EL (cell line): ENCODE measurements around the gene RASGRF2.
"Not testable (repeated sequence)": the region's sequence is repeated elsewhere in the genome, so short reads cannot be mapped to it uniquely, and the experiment has no call there.

Experiments
- DNase-seq: peaks from one replicate; pipeline ENCODE4 v3.0.0-alpha.2; 2016

The RASGRF2 gene

GRCh38 chr5:80986382-80986781, 26.2 kb downstream of the RASGRF2 start:
- no peak for DNase-seq

GRCh38 chr5:80987078-80987766, 27.1 kb downstream of the RASGRF2 start:
- DNase-seq = no peak

GRCh38 chr5:80988419-80988935, 28.3 kb downstream of the RASGRF2 start:
- DNase-seq = no peak

- no peak for DNase-seq
These were observed 29.7 kb downstream of the RASGRF2 start for GRCh38 chr5:80989883-80990282.

- no peak for DNase-seq
These were observed 30.4 kb downstream of the RASGRF2 start for GRCh38 chr5:80990527-80990926.

- DNase-seq = no peak
These were observed 30.8 kb downstream of the RASGRF2 start for GRCh38 chr5:80990971-80991370.

GRCh38 chr5:80995908-80996307, 35.7 kb downstream of the RASGRF2 start:
- no peak for DNase-seq

- no peak for DNase-seq
These were observed 38.4 kb downstream of the RASGRF2 start for GRCh38 chr5:80998590-80998979.

- DNase-seq = no peak
These were observed 43.7 kb downstream of the RASGRF2 start for GRCh38 chr5:81003811-81004386.

- DNase-seq = no peak
These were observed 45.5 kb downstream of the RASGRF2 start for GRCh38 chr5:81005708-81006107.

GRCh38 chr5:81006231-81006630, 46.1 kb downstream of the RASGRF2 start:
- DNase-seq = no peak

- no peak for DNase-seq
These were observed 46.9 kb downstream of the RASGRF2 start for GRCh38 chr5:81006947-81007636.

- no peak for DNase-seq
These were observed 47.5 kb downstream of the RASGRF2 start for GRCh38 chr5:81007637-81008027.

- no peak for DNase-seq
These were observed 50.4 kb downstream of the RASGRF2 start for GRCh38 chr5:81010336-81011169.

- no peak for DNase-seq
These were observed 54.2 kb downstream of the RASGRF2 start for GRCh38 chr5:81014348-81014747.

GRCh38 chr5:81016116-81016515, 56.0 kb downstream of the RASGRF2 start:
- DNase-seq = no peak

- DNase-seq = no peak
These were observed 57.2 kb downstream of the RASGRF2 start for GRCh38 chr5:81017320-81017719.

GRCh38 chr5:81018608-81019007, 58.4 kb downstream of the RASGRF2 start:
- DNase-seq = not testable (repeated sequence)

GRCh38 chr5:81019748-81020147, 59.6 kb downstream of the RASGRF2 start:
- DNase-seq = no peak

- peak; percentile 8 for DNase-seq
These were observed 60.5 kb downstream of the RASGRF2 start for GRCh38 chr5:81020478-81021167.

GRCh38 chr5:81021486-81021885, 61.3 kb downstream of the RASGRF2 start:
- no peak for DNase-seq

- DNase-seq = no peak
These were observed 62.0 kb downstream of the RASGRF2 start for GRCh38 chr5:81021951-81022687.
